HG03066 (cell line): Measurements from ENCODE around the gene ARSB.
"Not testable (repeated sequence)": the region's sequence is repeated elsewhere in the genome, so short reads cannot be mapped to it uniquely, and the experiment has no call there.

Experiments used
- ATAC-seq: cut with Tn5 transposase; IDR thresholded peaks from one replicate; pipeline ENCODE4 v1.9.1; 2021; ENCODE audit warnings: low read depth; ENCODE audit not compliant: unreplicated experiment

ARSB gene

GRCh38 chr5:78732721-78733120 is 252.4 kb downstream of the ARSB start:
- ATAC-seq, result not testable (repeated sequence)

GRCh38 chr5:78731884-78732283 is 253.2 kb downstream of the ARSB start:
- no peak for ATAC-seq

GRCh38 chr5:78730300-78731094 is 254.6 kb downstream of the ARSB start:
- ATAC-seq, result no peak

GRCh38 chr5:78727786-78728761 is 257.0 kb downstream of the ARSB start:
- ATAC-seq, result peak; percentile 84
